GM19351 (cell line): ENCODE results near the gene RERE.
A peak's percentile ranks its signal among the peaks of the same experiment; 100 is the strongest.

ENCODE experiments used
- ATAC-seq: cut with Tn5 transposase; IDR thresholded peaks from one replicate; pipeline ENCODE4 v1.9.1; 2021; ENCODE audit warnings: mild to moderate bottlenecking, moderate library complexity; ENCODE audit not compliant: unreplicated experiment

RERE gene

GRCh38 chr1:8495928-8496401 is 321.5 kb downstream of the RERE start:
- peak; percentile 33 for ATAC-seq

GRCh38 chr1:8494681-8495080 is 322.8 kb downstream of the RERE start:
- ATAC-seq: no peak

GRCh38 chr1:8493916-8494540 is 323.4 kb downstream of the RERE start:
- no peak for ATAC-seq

- no peak for ATAC-seq
Observed at GRCh38 chr1:8487249-8487648, 330.2 kb downstream of the RERE start.

- no peak for ATAC-seq
Observed at GRCh38 chr1:8486047-8486446, 331.4 kb downstream of the RERE start.

- ATAC-seq: no peak
Observed at GRCh38 chr1:8483586-8483985, 333.9 kb downstream of the RERE start.

GRCh38 chr1:8482979-8483381 is 334.5 kb downstream of the RERE start:
- no peak for ATAC-seq

- no peak for ATAC-seq
Observed at GRCh38 chr1:8481650-8482380, 335.6 kb downstream of the RERE start.

- no peak for ATAC-seq
Observed at GRCh38 chr1:8478566-8478965, 338.9 kb downstream of the RERE start.

GRCh38 chr1:8477983-8478362 is 339.5 kb downstream of the RERE start:
- no peak for ATAC-seq

- ATAC-seq: no peak
Observed at GRCh38 chr1:8477166-8477982, 340.1 kb downstream of the RERE start.

GRCh38 chr1:8476006-8476405 is 341.4 kb downstream of the RERE start:
- no peak for ATAC-seq

- ATAC-seq: no peak
Observed at GRCh38 chr1:8474369-8474768, 343.1 kb downstream of the RERE start.

- ATAC-seq: no peak
Observed at GRCh38 chr1:8473891-8474300, 343.5 kb downstream of the RERE start.

- no peak for ATAC-seq
Observed at GRCh38 chr1:8473121-8473875, 344.1 kb downstream of the RERE start.

GRCh38 chr1:8472668-8473067 is 344.8 kb downstream of the RERE start:
- ATAC-seq: peak; percentile 60

GRCh38 chr1:8471451-8471850 is 346.0 kb downstream of the RERE start:
- no peak for ATAC-seq

GRCh38 chr1:8468751-8469150 is 348.7 kb downstream of the RERE start:
- ATAC-seq: no peak

GRCh38 chr1:8467308-8467707 is 350.1 kb downstream of the RERE start:
- no peak for ATAC-seq

- no peak for ATAC-seq
Observed at GRCh38 chr1:8465692-8466091, 351.7 kb downstream of the RERE start.

- no peak for ATAC-seq
Observed at GRCh38 chr1:8465013-8465412, 352.4 kb downstream of the RERE start.
